NT2/D1 (cell line): ENCODE data around the gene KCNJ10.

Experiments used
- YY1 ChIP-seq: IDR thresholded peaks from 2 replicates; pipeline ENCODE4 v1.6.1; 2011; ENCODE audit not compliant: insufficient read length, insufficient read depth
- ZNF274 ChIP-seq: IDR thresholded peaks from 2 replicates; pipeline ENCODE4 v1.6.1; 2011; ENCODE audit warnings: mild to moderate bottlenecking, low read depth, low read length

- TF ChIP-seq YY1, result no peak
- no peak for TF ChIP-seq ZNF274
These were observed 6.8 kb downstream of the KCNJ10 start for GRCh38 chr1:160063176-160063575.
